ENCODE data around the gene GAS7. TPM values are rescaled to one million over a fixed set of nuclear protein-coding genes. Genes with fewer than 3 reads are reported as not detected.

GAS7 gene
- total RNA-seq, 3 donors from 2014 or later (not counting 1 experiment from before 2014, with no cell fraction given) = 70.7 to 89.1 (median 84.8) TPM

DNA sequence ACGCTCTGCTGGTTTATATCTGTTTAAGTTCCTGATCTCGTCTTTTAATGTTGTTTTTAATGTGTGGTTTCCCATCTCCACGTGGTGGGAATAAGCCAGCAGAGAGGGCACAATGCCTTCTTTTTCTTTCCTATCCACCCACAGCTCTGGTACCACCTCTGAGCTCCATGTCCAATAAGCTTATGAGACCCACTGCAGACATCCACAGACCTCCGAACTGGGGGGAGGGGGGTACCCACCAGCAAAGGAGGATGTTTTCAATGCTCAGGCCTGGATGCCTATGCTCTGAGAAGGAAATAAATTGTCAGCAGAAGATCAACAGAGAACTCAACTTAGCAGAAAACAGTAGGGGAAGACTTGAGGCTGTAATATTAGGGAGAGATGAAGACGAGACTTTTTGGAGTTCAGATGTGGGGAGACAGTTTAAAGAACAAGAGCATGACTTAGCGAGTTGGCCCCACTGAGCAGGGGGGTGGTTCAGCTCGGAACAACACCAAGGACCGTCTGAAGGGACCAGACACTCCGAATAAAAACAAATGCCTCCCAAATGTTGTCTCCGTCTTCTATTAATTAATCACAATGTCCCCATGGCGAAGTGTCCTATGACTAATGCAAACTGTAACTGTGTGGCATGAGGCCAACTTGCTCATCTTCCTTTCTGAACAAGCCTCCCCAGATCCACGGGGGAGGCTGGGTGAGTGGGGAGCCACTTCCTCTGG is 62.7 kb downstream of the GAS7 start:
- H3K36me3 ChIP-seq (ENCODE audit: control insufficient read depth, insufficient read depth, low read length) = no peaks in the 10 kb centered on the region
- peaks cover 0 to under 1% of the 10 kb centered on the region in 2 donors for H3K27me3 Mint-ChIP-seq (ENCODE audit: low read depth in 2 of 2)
- 57% methylated on average over 11 of the region's 12 CpGs for WGBS (ENCODE audit: insufficient coverage)
- no peaks in the 10 kb centered on the region for H3K27me3 ChIP-seq (ENCODE audit: control insufficient read depth, insufficient read depth, low read length)
- H3K4me1 ChIP-seq (ENCODE audit: control insufficient read depth, insufficient read depth, low read length) = peaks cover 28% of the 10 kb centered on the region
- H3K36me3 Mint-ChIP-seq = no peaks in the 10 kb centered on the region
- H3K4me3 Mint-ChIP-seq = no peak overlapping the region
- DNase-seq = peak in 1 of 2 donors; percentile 36
- intact Hi-C loops (cut with micrococcal nuclease) = no loop called here
- no peak overlapping the region for H3K4me3 ChIP-seq (ENCODE audit: low read length)
- no peak overlapping the region for H3K27ac ChIP-seq (ENCODE audit: low read length)
- no peaks in the 10 kb centered on the region for H3K9me3 Mint-ChIP-seq
- peak overlapping the region in 1 of 2 donors; percentile 17 for H3K27ac Mint-ChIP-seq
- H3K4me1 Mint-ChIP-seq = peaks cover 21 to 32% of the 10 kb centered on the region in 2 donors
- no peaks in the 10 kb centered on the region for H3K9me3 ChIP-seq (ENCODE audit: control insufficient read depth, insufficient read depth, low read length)
- peak in 2 of 3 donors; percentile 26 to 30 for ATAC-seq
- TF ChIP-seq, protein P1, sequence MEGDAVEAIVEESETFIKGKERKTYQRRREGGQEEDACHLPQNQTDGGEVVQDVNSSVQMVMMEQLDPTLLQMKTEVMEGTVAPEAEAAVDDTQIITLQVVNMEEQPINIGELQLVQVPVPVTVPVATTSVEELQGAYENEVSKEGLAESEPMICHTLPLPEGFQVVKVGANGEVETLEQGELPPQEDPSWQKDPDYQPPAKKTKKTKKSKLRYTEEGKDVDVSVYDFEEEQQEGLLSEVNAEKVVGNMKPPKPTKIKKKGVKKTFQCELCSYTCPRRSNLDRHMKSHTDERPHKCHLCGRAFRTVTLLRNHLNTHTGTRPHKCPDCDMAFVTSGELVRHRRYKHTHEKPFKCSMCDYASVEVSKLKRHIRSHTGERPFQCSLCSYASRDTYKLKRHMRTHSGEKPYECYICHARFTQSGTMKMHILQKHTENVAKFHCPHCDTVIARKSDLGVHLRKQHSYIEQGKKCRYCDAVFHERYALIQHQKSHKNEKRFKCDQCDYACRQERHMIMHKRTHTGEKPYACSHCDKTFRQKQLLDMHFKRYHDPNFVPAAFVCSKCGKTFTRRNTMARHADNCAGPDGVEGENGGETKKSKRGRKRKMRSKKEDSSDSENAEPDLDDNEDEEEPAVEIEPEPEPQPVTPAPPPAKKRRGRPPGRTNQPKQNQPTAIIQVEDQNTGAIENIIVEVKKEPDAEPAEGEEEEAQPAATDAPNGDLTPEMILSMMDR (IDR thresholded peaks at IDR 0.05) = no peak

DNA sequence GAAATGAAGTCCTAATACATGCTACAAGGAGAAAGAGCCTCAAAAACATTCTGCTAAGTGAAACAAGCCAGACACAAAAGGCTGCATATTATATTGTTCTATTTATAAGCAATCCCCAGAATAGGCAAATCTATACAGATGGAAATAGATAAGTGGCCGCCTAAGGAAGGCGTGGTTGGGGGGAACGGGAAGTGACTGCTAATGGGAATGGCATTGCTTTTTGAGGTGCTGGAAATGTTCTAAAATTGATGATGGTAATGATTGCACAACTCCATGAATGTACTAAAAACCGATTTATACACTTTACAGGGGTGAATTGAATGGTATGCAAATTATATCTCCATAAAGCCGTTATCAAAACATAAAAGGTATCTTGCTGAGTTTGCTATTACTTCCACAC is 67.7 kb downstream of the GAS7 start:
- ATAC-seq = no peak
- WGBS (ENCODE audit: insufficient coverage) = 85% methylated on average over 4 of the region's 5 CpGs
- DNase-seq = no peak
- no peaks in the 10 kb centered on the region for H3K9me3 Mint-ChIP-seq
- no peak overlapping the region for H3K27ac Mint-ChIP-seq
- Histone ChIP-seq H3K4me1 (ENCODE audit: control insufficient read depth, insufficient read depth, low read length) (peaks cover 63% of the 10 kb centered on the region), H3K36me3 (ENCODE audit: control insufficient read depth, insufficient read depth, low read length) (no peaks in the 10 kb centered on the region), H3K9me3 (ENCODE audit: control insufficient read depth, insufficient read depth, low read length) (no peaks in the 10 kb centered on the region), H3K4me3 (ENCODE audit: low read length) (no peak overlapping the region), H3K27ac (ENCODE audit: low read length) (no peak overlapping the region), H3K27me3 (ENCODE audit: control insufficient read depth, insufficient read depth, low read length) (no peaks in the 10 kb centered on the region)
- H3K4me3 Mint-ChIP-seq = no peak overlapping the region
- intact Hi-C loops (cut with micrococcal nuclease) = no loop called here
- TF ChIP-seq, protein P1 (IDR thresholded peaks at IDR 0.05) = no peak
- peaks cover 38 to 49% of the 10 kb centered on the region in 2 donors for H3K4me1 Mint-ChIP-seq
- H3K27me3 Mint-ChIP-seq (ENCODE audit: low read depth in 2 of 2) = peaks cover 0 to 7% of the 10 kb centered on the region in 2 donors
- no peaks in the 10 kb centered on the region for H3K36me3 Mint-ChIP-seq

DNA sequence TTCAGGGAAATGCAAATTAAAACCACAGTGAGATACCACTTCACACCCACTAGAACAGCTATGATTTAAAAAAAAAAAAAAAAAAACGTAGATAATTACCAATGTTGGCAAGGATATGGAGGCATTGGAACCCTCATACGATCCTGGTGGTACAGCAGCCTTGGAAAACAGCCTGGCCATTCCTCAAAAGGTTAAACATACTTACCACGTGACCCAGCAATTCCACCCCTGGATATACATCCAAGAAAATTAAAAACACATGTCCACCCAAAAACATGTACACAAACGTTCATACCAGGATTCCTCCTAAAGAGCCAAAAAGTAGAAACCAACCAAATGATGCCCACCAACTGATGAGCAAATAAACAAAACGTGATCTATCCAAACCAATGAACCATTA is 68.1 kb downstream of the GAS7 start:
- peaks cover 33 to 45% of the 10 kb centered on the region in 2 donors for H3K4me1 Mint-ChIP-seq
- intact Hi-C loops (cut with micrococcal nuclease) = no loop called here
- no peaks in the 10 kb centered on the region for H3K9me3 Mint-ChIP-seq
- Histone ChIP-seq H3K4me3 (ENCODE audit: low read length) (no peak overlapping the region), H3K27ac (ENCODE audit: low read length) (no peak overlapping the region), H3K9me3 (ENCODE audit: control insufficient read depth, insufficient read depth, low read length) (no peaks in the 10 kb centered on the region), H3K4me1 (ENCODE audit: control insufficient read depth, insufficient read depth, low read length) (peaks cover 59% of the 10 kb centered on the region), H3K36me3 (ENCODE audit: control insufficient read depth, insufficient read depth, low read length) (no peaks in the 10 kb centered on the region), H3K27me3 (ENCODE audit: control insufficient read depth, insufficient read depth, low read length) (no peaks in the 10 kb centered on the region)
- no peak overlapping the region for H3K4me3 Mint-ChIP-seq
- DNase-seq (no peak), ATAC-seq (peak in 1 of 3 donors; percentile 40)
- TF ChIP-seq, protein P1 (IDR thresholded peaks at IDR 0.05) = no peak
- no peaks in the 10 kb centered on the region for H3K36me3 Mint-ChIP-seq
- peaks cover 0 to 7% of the 10 kb centered on the region in 2 donors for H3K27me3 Mint-ChIP-seq (ENCODE audit: low read depth in 2 of 2)
- 70% methylated on average over 4 of the region's 5 CpGs for WGBS (ENCODE audit: insufficient coverage)
- H3K27ac Mint-ChIP-seq = no peak overlapping the region

All from natural killer cell (primary cell).